Keratinocyte (primary cell): Measurements from ENCODE around the gene CSNK2A1.

Experiments used
- EZH2 ChIP-seq: IDR thresholded peaks from one replicate; pipeline ENCODE4 v1.6.1; 2012; ENCODE audit warnings: inconsistent platforms, mild to moderate bottlenecking, low read length, moderate library complexity
- TF ChIP-seq, protein P1 (sequence below), 3 experiments: IDR thresholded peaks in 1 of 3; conservative IDR thresholded peaks in 1 of 3; optimal IDR thresholded peaks in 1 of 3; 2 replicates in 2 of 3; 3 replicates in 1 of 3; pipeline versions ENCODE3 to v1.5.1; 2011; ENCODE audit warnings: low read length in 3 of 3, mild to moderate bottlenecking in 3 of 3, moderate library complexity in 2 of 3, control low read depth in 1 of 3, inconsistent platforms in 1 of 3; ENCODE audit not compliant: insufficient read depth in 2 of 3; ENCODE audit errors: extremely low read depth in 1 of 3

DNA sequence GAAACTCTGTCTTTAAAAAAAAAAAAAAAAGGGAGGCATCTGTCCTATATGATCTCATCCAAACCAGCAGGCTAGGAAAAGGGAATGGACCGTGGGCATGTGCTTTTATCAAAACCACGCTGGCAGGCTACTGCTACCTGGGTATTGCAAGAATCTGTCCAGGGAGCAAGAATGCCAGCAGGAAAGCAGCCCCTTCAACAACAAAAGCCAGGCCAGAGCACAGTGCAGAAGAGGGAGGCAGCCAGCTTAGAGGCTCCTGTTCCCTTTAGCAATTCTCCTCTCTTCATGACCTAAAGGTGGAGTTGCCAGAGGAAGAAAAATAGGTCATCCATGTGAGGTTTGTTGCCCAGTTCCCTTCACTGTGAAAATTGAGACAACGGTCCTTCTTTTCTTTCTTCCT lies 99.5 kb downstream of the CSNK2A1 start:
- TF ChIP-seq, protein P1, sequence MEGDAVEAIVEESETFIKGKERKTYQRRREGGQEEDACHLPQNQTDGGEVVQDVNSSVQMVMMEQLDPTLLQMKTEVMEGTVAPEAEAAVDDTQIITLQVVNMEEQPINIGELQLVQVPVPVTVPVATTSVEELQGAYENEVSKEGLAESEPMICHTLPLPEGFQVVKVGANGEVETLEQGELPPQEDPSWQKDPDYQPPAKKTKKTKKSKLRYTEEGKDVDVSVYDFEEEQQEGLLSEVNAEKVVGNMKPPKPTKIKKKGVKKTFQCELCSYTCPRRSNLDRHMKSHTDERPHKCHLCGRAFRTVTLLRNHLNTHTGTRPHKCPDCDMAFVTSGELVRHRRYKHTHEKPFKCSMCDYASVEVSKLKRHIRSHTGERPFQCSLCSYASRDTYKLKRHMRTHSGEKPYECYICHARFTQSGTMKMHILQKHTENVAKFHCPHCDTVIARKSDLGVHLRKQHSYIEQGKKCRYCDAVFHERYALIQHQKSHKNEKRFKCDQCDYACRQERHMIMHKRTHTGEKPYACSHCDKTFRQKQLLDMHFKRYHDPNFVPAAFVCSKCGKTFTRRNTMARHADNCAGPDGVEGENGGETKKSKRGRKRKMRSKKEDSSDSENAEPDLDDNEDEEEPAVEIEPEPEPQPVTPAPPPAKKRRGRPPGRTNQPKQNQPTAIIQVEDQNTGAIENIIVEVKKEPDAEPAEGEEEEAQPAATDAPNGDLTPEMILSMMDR (optimal IDR thresholded peaks at IDR 0.05 in 1 of 3, IDR thresholded peaks at IDR 0.05 in 1 of 3, conservative IDR thresholded peaks at IDR 0.05 in 1 of 3; ENCODE audit: extremely low read depth in 1 of 3, insufficient read depth in 2 of 3, low read length in 3 of 3), result no peak
- no peak for TF ChIP-seq EZH2
